ENCODE data around the gene ACSM2B.

ACSM2B gene

DNA sequence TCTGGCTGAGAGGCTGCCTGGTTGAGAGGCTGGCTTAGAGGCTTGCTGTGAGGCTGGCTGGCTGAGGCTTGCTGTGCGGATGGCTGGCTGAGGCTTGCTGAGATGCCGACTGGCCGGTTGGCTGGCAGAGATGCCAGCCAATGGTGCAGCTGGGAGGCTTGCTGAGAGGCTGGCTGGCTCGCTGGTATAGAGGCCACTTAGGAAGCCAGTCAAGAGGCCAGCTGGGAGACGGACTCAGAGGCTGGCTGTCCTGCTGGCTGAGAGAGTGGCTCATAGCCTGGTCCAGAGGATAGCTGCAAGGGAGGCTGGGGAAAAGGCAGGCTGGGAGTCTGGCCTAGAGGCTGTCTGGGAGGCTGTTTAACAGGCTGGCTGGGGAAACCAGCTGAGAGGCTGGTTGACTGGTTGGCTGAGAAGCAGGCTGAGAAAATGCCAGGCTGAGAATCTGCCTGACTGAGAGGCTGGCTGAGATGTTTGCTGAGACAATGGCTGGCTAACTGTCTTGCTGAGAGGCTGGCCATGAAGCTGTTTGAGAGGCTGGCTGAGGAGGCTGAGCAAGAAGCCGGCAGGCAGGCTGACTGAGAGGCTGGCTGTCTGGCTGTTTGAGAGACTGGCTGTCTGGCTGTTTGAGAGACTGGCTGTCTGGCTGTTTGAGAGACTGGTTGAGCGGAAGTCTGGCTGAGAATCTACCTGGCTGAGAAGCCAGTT lies 37.5 kb upstream of the ACSM2B start:
- TF ChIP-seq POLR2AphosphoS5 (IDR thresholded peaks at IDR 0.05; ENCODE audit: low read depth, low read length) (no peak), SIN3A (IDR thresholded peaks at IDR 0.05; ENCODE audit: borderline replicate concordance, insufficient read depth, low read length) (no peak), FOXP2 (optimal IDR thresholded peaks at IDR 0.05; ENCODE audit: borderline replicate concordance, extremely low read depth, extremely low read length, insufficient read depth) (no peak), TAF1 (IDR thresholded peaks at IDR 0.05; ENCODE audit: borderline replicate concordance, insufficient read depth, low read length) (no peak)

DNA sequence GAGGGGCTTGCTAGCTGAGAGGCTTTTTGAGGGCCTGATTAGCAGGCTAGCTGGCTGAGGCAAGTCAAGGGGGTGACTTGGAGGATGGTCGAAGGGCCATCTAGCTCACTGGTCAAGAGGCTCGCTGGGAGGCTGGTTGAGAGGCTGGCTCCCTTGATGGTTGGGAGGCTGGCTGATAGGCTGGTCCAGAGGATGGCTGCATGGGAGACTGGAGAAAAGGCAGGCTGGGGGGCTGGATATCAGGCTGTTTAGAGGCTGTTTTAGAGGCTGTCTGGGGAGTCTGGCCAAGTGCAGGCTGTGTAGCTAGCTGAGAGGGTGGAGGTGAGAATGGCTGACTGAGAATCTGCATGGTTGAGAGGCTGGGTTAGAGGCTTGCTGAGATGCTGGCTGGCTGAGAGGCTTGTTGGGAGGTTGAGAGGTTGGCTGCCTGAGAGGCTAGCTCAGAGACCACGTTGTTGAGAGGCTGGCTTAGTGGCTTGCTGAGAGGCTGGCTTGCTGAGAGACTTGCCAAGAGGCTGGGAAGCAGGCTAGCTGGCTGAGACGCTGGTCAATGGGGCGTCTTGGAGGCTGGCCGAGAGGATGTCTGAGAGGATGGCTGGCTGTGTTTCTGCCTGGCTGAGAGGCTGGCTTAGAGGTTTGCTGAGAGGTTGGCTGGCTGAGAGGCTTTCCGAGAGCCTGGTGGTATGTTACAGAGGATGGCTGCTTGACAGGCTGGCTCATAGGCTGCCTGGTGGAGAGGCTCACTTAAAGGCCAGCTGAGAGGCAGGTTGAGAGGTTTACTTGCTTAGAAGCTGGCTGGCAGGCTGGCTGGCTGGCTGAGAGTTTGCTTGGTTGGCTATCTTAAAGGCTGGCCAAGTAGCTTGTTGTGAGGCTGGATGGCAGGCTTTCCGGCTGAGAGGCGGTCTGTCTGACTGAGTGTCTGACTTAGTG lies 36.6 kb upstream of the ACSM2B start:
- TF ChIP-seq SIN3A (IDR thresholded peaks at IDR 0.05; ENCODE audit: borderline replicate concordance, insufficient read depth, low read length) (no peak), REST (IDR thresholded peaks at IDR 0.05; ENCODE audit: insufficient read depth in 1 of 2, low read depth in 2 of 2, low read length in 2 of 2) (no peak), FOXP2 (optimal IDR thresholded peaks at IDR 0.05; ENCODE audit: borderline replicate concordance, extremely low read depth, extremely low read length, insufficient read depth) (no peak), TAF1 (IDR thresholded peaks at IDR 0.05; ENCODE audit: borderline replicate concordance, insufficient read depth, low read length) (no peak), POLR2AphosphoS5 (IDR thresholded peaks at IDR 0.05; ENCODE audit: low read depth, low read length) (no peak)

DNA sequence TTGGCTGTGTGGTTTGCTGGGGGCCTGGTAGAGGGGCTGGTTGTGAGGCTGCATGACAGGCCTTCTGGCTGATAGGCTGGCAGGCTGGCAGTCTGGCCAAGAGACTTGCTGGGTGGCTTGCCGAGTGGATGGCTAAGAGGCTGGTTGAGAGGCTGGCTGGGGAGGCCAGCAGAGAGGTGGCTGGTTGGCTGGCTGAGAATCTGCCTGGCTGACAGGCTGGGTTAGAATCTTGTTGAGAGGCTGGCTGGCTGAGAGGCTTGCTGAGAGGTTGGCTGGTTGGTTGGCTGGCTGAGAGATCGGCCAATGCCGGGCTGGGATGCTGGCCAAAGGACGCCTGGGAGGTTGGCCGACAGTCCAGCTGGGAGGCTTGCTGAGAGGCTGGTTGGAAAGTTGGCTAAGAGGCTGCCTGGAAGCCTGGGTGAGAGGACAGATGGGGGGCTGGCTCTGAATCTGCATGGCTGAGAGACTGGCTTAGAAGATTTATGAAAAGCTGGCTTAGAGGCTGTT lies 35.9 kb upstream of the ACSM2B start:
- TF ChIP-seq REST (IDR thresholded peaks at IDR 0.05; ENCODE audit: insufficient read depth in 1 of 2, low read depth in 2 of 2, low read length in 2 of 2), result no peak
- TF ChIP-seq TAF1 (IDR thresholded peaks at IDR 0.05; ENCODE audit: borderline replicate concordance, insufficient read depth, low read length), result no peak
- TF ChIP-seq SIN3A (IDR thresholded peaks at IDR 0.05; ENCODE audit: borderline replicate concordance, insufficient read depth, low read length), result no peak
- no peak for TF ChIP-seq FOXP2 (optimal IDR thresholded peaks at IDR 0.05; ENCODE audit: borderline replicate concordance, extremely low read depth, extremely low read length, insufficient read depth)
- TF ChIP-seq POLR2AphosphoS5 (IDR thresholded peaks at IDR 0.05; ENCODE audit: low read depth, low read length), result no peak

DNA sequence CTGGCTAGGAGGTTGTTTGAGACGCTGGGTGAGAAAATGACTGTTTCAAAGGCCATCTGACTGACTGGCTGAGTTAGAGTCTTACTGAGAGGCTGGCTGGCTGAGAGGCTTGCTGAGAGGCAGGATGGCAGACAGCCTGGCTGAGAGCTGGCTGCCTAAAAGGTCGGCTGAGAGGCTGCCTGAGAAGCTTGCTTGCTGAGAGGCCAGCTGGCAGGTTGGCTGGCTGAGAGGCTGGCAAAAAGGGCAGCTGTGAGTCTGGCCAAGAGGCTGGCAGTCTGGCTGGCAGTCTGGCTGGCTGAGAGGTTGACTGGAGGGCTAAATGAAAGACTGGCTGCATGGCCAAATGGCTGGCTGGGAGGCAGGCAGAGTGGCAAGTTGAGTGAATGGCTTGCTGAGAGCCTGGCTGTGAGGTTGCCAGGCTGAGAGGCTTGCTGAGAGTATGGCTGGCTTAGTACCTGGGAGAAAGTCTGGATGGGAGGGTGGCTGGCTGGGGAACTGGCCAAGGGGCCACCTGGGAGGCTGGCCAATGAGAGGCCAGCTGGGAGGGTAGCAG lies 35.3 kb upstream of the ACSM2B start:
- TF ChIP-seq POLR2AphosphoS5 (IDR thresholded peaks at IDR 0.05; ENCODE audit: low read depth, low read length) (no peak), TAF1 (IDR thresholded peaks at IDR 0.05; ENCODE audit: borderline replicate concordance, insufficient read depth, low read length) (no peak), FOXP2 (optimal IDR thresholded peaks at IDR 0.05; ENCODE audit: borderline replicate concordance, extremely low read depth, extremely low read length, insufficient read depth) (no peak), REST (IDR thresholded peaks at IDR 0.05; ENCODE audit: insufficient read depth in 1 of 2, low read depth in 2 of 2, low read length in 2 of 2) (no peak), SIN3A (IDR thresholded peaks at IDR 0.05; ENCODE audit: borderline replicate concordance, insufficient read depth, low read length) (no peak)

GRCh38 chr16:20610892-20611349 lies 34.8 kb upstream of the ACSM2B start:
- TF ChIP-seq FOXP2 (optimal IDR thresholded peaks at IDR 0.05; ENCODE audit: borderline replicate concordance, extremely low read depth, extremely low read length, insufficient read depth), result no peak
- TF ChIP-seq SIN3A (IDR thresholded peaks at IDR 0.05; ENCODE audit: borderline replicate concordance, insufficient read depth, low read length), result no peak
- no peak for TF ChIP-seq TAF1 (IDR thresholded peaks at IDR 0.05; ENCODE audit: borderline replicate concordance, insufficient read depth, low read length)
- TF ChIP-seq REST (IDR thresholded peaks at IDR 0.05; ENCODE audit: insufficient read depth in 1 of 2, low read depth in 2 of 2, low read length in 2 of 2), result no peak
- no peak for TF ChIP-seq POLR2AphosphoS5 (IDR thresholded peaks at IDR 0.05; ENCODE audit: low read depth, low read length)

All from PFSK-1 (cell line).